ENCODE results near the gene ACSS2. TPM values are rescaled to one million over a fixed set of nuclear protein-coding genes. Genes with fewer than 3 reads are reported as not detected.
"Not testable (repeated sequence)": the region's sequence is repeated elsewhere in the genome, so short reads cannot be mapped to it uniquely, and the experiment has no call there.

Gene ACSS2
- total and polyA plus RNA-seq, 8 donors, result 12.2 to 42.5 (median 21.3) TPM

GRCh38 chr20:34880215-34880850, 3.9 kb downstream of the ACSS2 start:
- H3K27me3 ChIP-seq, result no peaks in the 10 kb centered on the region
- H3K9me3 ChIP-seq, result no peaks in the 10 kb centered on the region
- H3K36me3 ChIP-seq, result peaks cover 0 to 8% (median 4%) of the 10 kb centered on the region in 3 donors
- H3K4me1 ChIP-seq, result peaks cover 0 to 3% (median 0%) of the 10 kb centered on the region in 3 donors
- no peak for TF ChIP-seq CTCF (IDR thresholded peaks at IDR 0.05)
- DNase-seq (no peak), FAIRE-seq (no peak), ATAC-seq (no peak)
- intact Hi-C loops (cut with DNase I), result no loop called here
- no peak overlapping the region for H3K4me3 ChIP-seq
- H3K27ac ChIP-seq, result no peak overlapping the region
- WGBS, 2 donors, result 71 to 76% methylated on average over 6 of the region's 6 CpGs

GRCh38 chr20:34880971-34881370, 4.6 kb downstream of the ACSS2 start:
- H3K4me3 ChIP-seq; H3K9me3 ChIP-seq; FAIRE-seq; ATAC-seq; intact Hi-C loops (cut with DNase I); DNase-seq; H3K27me3 ChIP-seq; H3K36me3 ChIP-seq; H3K27ac ChIP-seq; H3K4me1 ChIP-seq: not testable (repeated sequence)
- 83 to 90% methylated on average over 7 of the region's 7 CpGs for WGBS, 2 donors

GRCh38 chr20:34881689-34882088, 5.3 kb downstream of the ACSS2 start:
- no peak overlapping the region for H3K4me3 ChIP-seq
- ATAC-seq (no peak), FAIRE-seq (no peak), DNase-seq (no peak)
- peaks cover 4 to 10% (median 9%) of the 10 kb centered on the region in 3 donors for H3K4me1 ChIP-seq
- H3K27me3 ChIP-seq, result no peaks in the 10 kb centered on the region
- no peak for TF ChIP-seq CTCF (IDR thresholded peaks at IDR 0.05)
- no peak overlapping the region for H3K27ac ChIP-seq
- H3K36me3 ChIP-seq, result peaks cover 0 to 8% (median 4%) of the 10 kb centered on the region in 3 donors
- 47 to 70% methylated on average over 2 of the region's 2 CpGs for WGBS, 2 donors
- intact Hi-C loops (cut with DNase I), result no loop called here
- H3K9me3 ChIP-seq, result no peaks in the 10 kb centered on the region

GRCh38 chr20:34883087-34883688, 6.8 kb downstream of the ACSS2 start:
- Histone ChIP-seq H3K9me3 (no peaks in the 10 kb centered on the region), H3K27ac (no peak overlapping the region), H3K27me3 (no peaks in the 10 kb centered on the region), H3K36me3 (peaks cover 0 to 8% (median 4%) of the 10 kb centered on the region in 3 donors), H3K4me1 (peaks cover 4 to 10% (median 10%) of the 10 kb centered on the region in 3 donors), H3K4me3 (no peak overlapping the region)
- intact Hi-C loops (cut with DNase I), result no loop called here
- no peak for FAIRE-seq
- DNase-seq, result no peak
- no peak for ATAC-seq
- no peak for TF ChIP-seq CTCF (IDR thresholded peaks at IDR 0.05)

- ATAC-seq (no peak), FAIRE-seq (no peak), DNase-seq (no peak)
- Histone ChIP-seq H3K27ac (no peak overlapping the region), H3K36me3 (peaks cover 0 to 8% (median 4%) of the 10 kb centered on the region in 3 donors), H3K4me3 (no peak overlapping the region), H3K27me3 (no peaks in the 10 kb centered on the region), H3K9me3 (no peaks in the 10 kb centered on the region), H3K4me1 (peaks cover 4 to 10% (median 10%) of the 10 kb centered on the region in 3 donors)
- 84 to 90% methylated on average over 4 of the region's 4 CpGs for WGBS, 2 donors
- intact Hi-C loops (cut with DNase I), result no loop called here
- TF ChIP-seq CTCF (IDR thresholded peaks at IDR 0.05), result no peak
These were observed 7.4 kb downstream of the ACSS2 start for GRCh38 chr20:34883809-34884208.
